GM12878 (cell line): ENCODE measurements around the gene TMEM14A. TPM values are rescaled to one million over a fixed set of nuclear protein-coding genes. Genes with fewer than 3 reads are reported as not detected.

Experiments used
- ATAC-seq: fragments of 200-7000 bp; cut with Tn5 transposase; 3 replicates; pipeline ENCODE4 v1.9.1; 2020; ENCODE audit warnings: mild to moderate bottlenecking, moderate library complexity
- BruUV-seq: library from RNA; stranded (reverse); fragments of 400-500 nt; replicated peaks from 2 replicates; lab custom pipeline; 2021; lab: Mats Ljungman, UMichigan
- CTCF ChIA-PET: fragments of 300-600 bp; sonication (Branson Sonifier 250); formaldehyde crosslinking; extraction: SDS; loops from one replicate; lab custom pipeline; 2021; ENCODE audit warnings: inconsistent platforms; lab: Yijun Ruan, JAX
- POLR2A ChIA-PET: fragments of 350-600 bp; formaldehyde crosslinking; extraction: SDS; loops from one replicate; lab custom pipeline; 2021; ENCODE audit warnings: inconsistent platforms; lab: Charles Lee
- RAD21 ChIA-PET: fragments of 300-600 bp; sonication (Branson Sonifier 250); formaldehyde crosslinking; loops from one replicate; lab custom pipeline; 2023; ENCODE audit warnings: antibody characterized with exemption; ENCODE audit not compliant: unreplicated experiment; lab: Charles Lee
- SMC1A ChIA-PET: fragments of 300-600 bp; sonication (Branson Sonifier 250); formaldehyde crosslinking; loops from one replicate; lab custom pipeline; 2023; ENCODE audit not compliant: unreplicated experiment, uncharacterized antibody; lab: Charles Lee
- DNase-seq: peaks from one replicate; pipeline ENCODE4 v3.0.0-alpha.2; 2011; ENCODE audit warnings: low read depth, low spot score
- FAIRE-seq: peaks from 3 replicates; lab custom pipeline; 2011; peaks lifted over from hg19 to GRCh38; lab: Jason Lieb, UNC
- H2AFZ ChIP-seq: 2 replicates; pipeline ENCODE4 v1.6.0; 2011; ENCODE audit warnings: low read depth, low read length, control low read depth; ENCODE audit not compliant: control insufficient read depth
- H3K27ac ChIP-seq: 2 replicates; pipeline ENCODE4 v1.5.1; 2011; ENCODE audit warnings: control low read depth; ENCODE audit not compliant: control insufficient read depth, insufficient read depth
- H3K27me3 ChIP-seq, 2 experiments: replicated peaks in 1 of 2; 2 replicates each; pipeline versions ENCODE4 v1.6.0 to v1.6.1; 2011; ENCODE audit warnings: low read length in 1 of 2; ENCODE audit not compliant: control insufficient read depth in 2 of 2, insufficient read depth in 2 of 2
- H3K36me3 ChIP-seq, 2 experiments: 2 replicates each; pipeline ENCODE4 v1.5.1; 2011; ENCODE audit warnings: low read length in 1 of 2; ENCODE audit not compliant: control insufficient read depth in 2 of 2, insufficient read depth in 2 of 2
- H3K4me1 ChIP-seq: 2 replicates; pipeline ENCODE4 v1.6.1; 2011; ENCODE audit warnings: mild to moderate bottlenecking, low read length, moderate library complexity, mixed read lengths; ENCODE audit not compliant: control insufficient read depth, insufficient read depth
- H3K4me2 ChIP-seq: 2 replicates; pipeline ENCODE4 v1.6.0; 2011; ENCODE audit warnings: control low read depth; ENCODE audit not compliant: control insufficient read depth, insufficient read depth
- H3K4me3 ChIP-seq: fragments of 200-600 bp; sonication (generic); 2 replicates; pipeline ENCODE4 v1.5.1; 2016
- H3K79me2 ChIP-seq: 2 replicates; pipeline ENCODE4 v1.6.0; 2011; ENCODE audit warnings: low read length; ENCODE audit not compliant: control insufficient read depth, insufficient read depth
- H3K9ac ChIP-seq: 2 replicates; pipeline ENCODE4 v1.8.0; 2011; ENCODE audit warnings: low read length, control low read depth, mixed read lengths; ENCODE audit not compliant: control insufficient read depth, insufficient read depth
- H3K9me3 ChIP-seq: replicated peaks from 3 replicates; pipeline ENCODE4 v1.5.1; 2011; ENCODE audit warnings: mild to moderate bottlenecking, low read length; ENCODE audit not compliant: control insufficient read depth, insufficient read depth
- H4K20me1 ChIP-seq: 2 replicates; pipeline ENCODE4 v1.6.0; 2011; ENCODE audit not compliant: control insufficient read depth, insufficient read depth
- BCL11A ChIP-seq: IDR thresholded peaks from 2 replicates; pipeline ENCODE4 v1.6.1; 2011; ENCODE audit warnings: low read depth, low read length
- CHD4 ChIP-seq: fragments of 200-600 bp; sonication (generic); IDR thresholded peaks from 2 replicates; pipeline ENCODE4 v1.6.1; 2016; ENCODE audit warnings: mild to moderate bottlenecking
- DPF2 ChIP-seq: fragments of 450-650 bp; IDR thresholded peaks from 2 replicates; pipeline ENCODE4 v1.6.1; 2017; ENCODE audit warnings: mild to moderate bottlenecking
- ESRRA ChIP-seq: IDR thresholded peaks from 2 replicates; pipeline ENCODE4 v1.6.1; 2012; ENCODE audit warnings: mild to moderate bottlenecking, low read length, improper control_type of control experiment
- IKZF1 ChIP-seq: fragments of 450-650 bp; conservative IDR thresholded peaks from 2 replicates; pipeline ENCODE4 v1.6.1; 2017; ENCODE audit warnings: antibody characterized with exemption, mild to moderate bottlenecking
- JUND ChIP-seq: IDR thresholded peaks from 2 replicates; pipeline ENCODE4 v1.6.1; 2012; ENCODE audit warnings: low read depth, mild to moderate bottlenecking, low read length, improper control_type of control experiment, moderate library complexity
- MEF2A ChIP-seq: IDR thresholded peaks from 2 replicates; pipeline ENCODE4 v1.6.1; 2011; ENCODE audit warnings: low read depth, mild to moderate bottlenecking, low read length, moderate library complexity; ENCODE audit not compliant: insufficient read depth
- MTA3 ChIP-seq: IDR thresholded peaks from 2 replicates; pipeline ENCODE4 v1.6.1; 2012; ENCODE audit warnings: low read length, inconsistent platforms, borderline replicate concordance
- NR2C2 ChIP-seq: IDR thresholded peaks from 2 replicates; pipeline ENCODE4 v1.6.1; 2011; ENCODE audit warnings: borderline replicate concordance, low read depth; ENCODE audit not compliant: control insufficient read depth, insufficient read length
- PAX8 ChIP-seq: fragments of 450-650 bp; IDR thresholded peaks from 2 replicates; pipeline ENCODE4 v1.6.1; 2017; ENCODE audit warnings: mild to moderate bottlenecking, moderate library complexity
- RCOR1 ChIP-seq: conservative IDR thresholded peaks from 2 replicates; pipeline ENCODE4 v1.6.1; 2012; ENCODE audit warnings: low read depth, low read length, improper control_type of control experiment
- SIN3A ChIP-seq: IDR thresholded peaks from 2 replicates; pipeline ENCODE4 v1.6.1; 2012; ENCODE audit warnings: low read depth, low read length, improper control_type of control experiment
- SMAD5 ChIP-seq: IDR thresholded peaks from 2 replicates; pipeline ENCODE4 v1.6.1; 2016; ENCODE audit warnings: antibody characterized with exemption, low read depth
- STAT1 ChIP-seq: fragments of 450-650 bp; conservative IDR thresholded peaks from 2 replicates; pipeline ENCODE4 v1.6.1; 2014; ENCODE audit warnings: antibody characterized with exemption, mild to moderate bottlenecking
- SUPT20H ChIP-seq: IDR thresholded peaks from 2 replicates; pipeline ENCODE4 v1.6.1; 2011; ENCODE audit warnings: low read depth, mild to moderate bottlenecking, low read length, moderate library complexity, borderline replicate concordance; ENCODE audit not compliant: control insufficient read depth
- ZNF207 ChIP-seq: fragments of 450-650 bp; IDR thresholded peaks from 2 replicates; pipeline ENCODE4 v1.6.1; 2014; ENCODE audit warnings: antibody characterized with exemption, mild to moderate bottlenecking, borderline replicate concordance
- ZNF274 ChIP-seq: IDR thresholded peaks from one replicate; pipeline ENCODE4 v1.8.0; 2011; ENCODE audit not compliant: insufficient read length, insufficient read depth
- WGBS: methylation state at CpG from one replicate; pipeline ENCODE4 v1.1.6; 2016; ENCODE audit warnings: low lambda C conversion rate; ENCODE audit not compliant: insufficient replicate concordance, insufficient coverage; ENCODE audit errors: missing lambda C conversion rate; 5-methylcytosine and 5-hydroxymethylcytosine counted together
- in situ Hi-C: fragments of 300-500 bp; cut with MboI; formaldehyde crosslinking; loops from 9 replicates; pipeline ENCODE4 v1.14.3; 2018; ENCODE audit warnings: mixed read lengths
- intact Hi-C: fragments of 100-400 bp; cut with micrococcal nuclease; formaldehyde crosslinking; loops from one replicate; pipeline ENCODE4 v1.14.2; 2022; ENCODE audit not compliant: unreplicated experiment
- polyA plus RNA-seq, 11 experiments: library from polyadenylated mRNA; depleted of rRNA in 4 of 11; unstranded in 6 of 11; stranded (reverse) in 5 of 11; fragments of >200 nt; fragmentation: Nextera tagmentation in 4 of 11; fragmentation: Illumina TruSeq in 1 of 11; extraction: Ambion mirVana in 4 of 11; extraction: Trizol in 1 of 11; gene quantifications; 1 replicate in 1 of 11; 2 replicates in 10 of 11; pipeline versions ENCODE4 v1.2.1 to v1.2.3, GENCODE V29; 2011 to 2016; ENCODE audit warnings: inconsistent platforms in 2 of 11, missing spikeins in 2 of 11, low read depth in 1 of 11
- total RNA-seq, 4 experiments: library from RNA; depleted of rRNA in 3 of 4; stranded (reverse); fragments of >200 nt in 3 of 4; fragmentation: Illumina TruSeq in 1 of 4; extraction: Trizol in 1 of 4; gene quantifications; 2 replicates each; pipeline versions ENCODE4 v1.2.1 to v1.2.3, GENCODE V29; 2013 to 2021
- TF ChIP-seq, protein P1 (sequence below): IDR thresholded peaks from 2 replicates; pipeline ENCODE4 v1.6.1; 2011; ENCODE audit warnings: borderline replicate concordance, low read depth, mild to moderate bottlenecking, moderate library complexity, mixed read lengths, low read length; ENCODE audit not compliant: insufficient read depth; ENCODE audit errors: extremely low read length
- TF ChIP-seq, protein P2 (sequence below): fragments of 450-650 bp; formaldehyde crosslinking; IDR thresholded peaks from 2 replicates; pipeline ENCODE4 v1.5.0; 2022; ENCODE audit warnings: mild to moderate bottlenecking, missing genetic modification characterization
- TF ChIP-seq, protein P3 (sequence below): fragments of 450-650 bp; IDR thresholded peaks from 2 replicates; pipeline ENCODE4 v1.6.1; 2014; ENCODE audit warnings: mild to moderate bottlenecking

Gene TMEM14A
- total and polyA plus RNA-seq, 10 of the 15 experiments (the other 5 are each of a cell fraction or from before 2014, with no cell fraction given) = 15.6 to 143 (median 33.1) TPM

DNA sequence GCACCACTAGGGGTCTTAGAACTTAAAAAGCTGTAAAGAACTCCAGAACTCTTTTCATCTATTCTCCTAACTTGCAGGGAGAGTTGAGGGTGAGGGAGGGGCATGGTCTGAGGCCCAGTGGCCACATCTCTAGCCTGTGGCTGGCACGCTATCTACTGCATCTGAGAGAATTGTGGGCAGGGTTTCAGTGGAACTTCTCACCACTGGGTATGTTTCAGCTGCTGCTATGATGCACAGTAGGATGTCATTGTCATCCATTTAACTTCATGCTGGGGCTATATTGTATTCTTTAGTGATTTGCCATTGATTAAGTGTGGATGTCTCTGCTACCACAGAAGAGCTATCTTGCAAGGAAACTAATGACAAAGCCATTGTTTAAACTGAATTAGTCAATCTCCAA, 4.5 kb downstream of the TMEM14A start:
- no peak overlapping the region for H2AFZ ChIP-seq
- H3K36me3 ChIP-seq = peaks cover 0 to 2% of the 10 kb centered on the region in 2 experiments; a peak in 1 of 4 replicates
- H4K20me1 ChIP-seq = no peaks in the 10 kb centered on the region
- intact Hi-C loops = no loop called here
- BruUV-seq = no TSS peak
- in situ Hi-C loops = no loop called here
- no peaks in the 10 kb centered on the region for H3K27me3 ChIP-seq
- H3K79me2 ChIP-seq = no peaks in the 10 kb centered on the region
- no peak for ATAC-seq
- H3K27ac ChIP-seq = no peak overlapping the region
- 100% methylated on average over 1 of the region's 1 CpG for WGBS
- POLR2A ChIA-PET = interaction anchor here (0.7 kb wide), 1 partner anchor 193 kb away, joined by 5 read pairs; no protein-coding TSS in a partner anchor
- DNase-seq = no peak
- H3K4me1 ChIP-seq = peaks cover 4% of the 10 kb centered on the region; the same call in 1 of the 2 replicates
- H3K4me3 ChIP-seq = no peak overlapping the region
- no peak for FAIRE-seq
- no peaks in the 10 kb centered on the region; the same call in 2 of the 3 replicates for H3K9me3 ChIP-seq
- RAD21 ChIA-PET = no interaction called here
- H3K4me2 ChIP-seq = no peak overlapping the region
- CTCF ChIA-PET = interaction anchor here (1.2 to 2.7 kb wide), 4 partner anchors 10 to 182 kb away, joined by 3 to 17 read pairs (median 6); no protein-coding TSS in a partner anchor
- TF ChIP-seq SUPT20H (no peak), MEF2A (no peak), JUND (no peak), BCL11A (no peak), ZNF207 (no peak), DPF2 (no peak), ESRRA (no peak), SIN3A (no peak), STAT1 (no peak), PAX8 (no peak), IKZF1 (no peak), NR2C2 (no peak), RCOR1 (no peak), SMAD5 (no peak), CHD4 (no peak), ZNF274 (no peak), MTA3 (no peak)
- TF ChIP-seq, protein P1, sequence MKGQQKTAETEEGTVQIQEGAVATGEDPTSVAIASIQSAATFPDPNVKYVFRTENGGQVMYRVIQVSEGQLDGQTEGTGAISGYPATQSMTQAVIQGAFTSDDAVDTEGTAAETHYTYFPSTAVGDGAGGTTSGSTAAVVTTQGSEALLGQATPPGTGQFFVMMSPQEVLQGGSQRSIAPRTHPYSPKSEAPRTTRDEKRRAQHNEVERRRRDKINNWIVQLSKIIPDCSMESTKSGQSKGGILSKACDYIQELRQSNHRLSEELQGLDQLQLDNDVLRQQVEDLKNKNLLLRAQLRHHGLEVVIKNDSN = no peak
- TF ChIP-seq, protein P2, sequence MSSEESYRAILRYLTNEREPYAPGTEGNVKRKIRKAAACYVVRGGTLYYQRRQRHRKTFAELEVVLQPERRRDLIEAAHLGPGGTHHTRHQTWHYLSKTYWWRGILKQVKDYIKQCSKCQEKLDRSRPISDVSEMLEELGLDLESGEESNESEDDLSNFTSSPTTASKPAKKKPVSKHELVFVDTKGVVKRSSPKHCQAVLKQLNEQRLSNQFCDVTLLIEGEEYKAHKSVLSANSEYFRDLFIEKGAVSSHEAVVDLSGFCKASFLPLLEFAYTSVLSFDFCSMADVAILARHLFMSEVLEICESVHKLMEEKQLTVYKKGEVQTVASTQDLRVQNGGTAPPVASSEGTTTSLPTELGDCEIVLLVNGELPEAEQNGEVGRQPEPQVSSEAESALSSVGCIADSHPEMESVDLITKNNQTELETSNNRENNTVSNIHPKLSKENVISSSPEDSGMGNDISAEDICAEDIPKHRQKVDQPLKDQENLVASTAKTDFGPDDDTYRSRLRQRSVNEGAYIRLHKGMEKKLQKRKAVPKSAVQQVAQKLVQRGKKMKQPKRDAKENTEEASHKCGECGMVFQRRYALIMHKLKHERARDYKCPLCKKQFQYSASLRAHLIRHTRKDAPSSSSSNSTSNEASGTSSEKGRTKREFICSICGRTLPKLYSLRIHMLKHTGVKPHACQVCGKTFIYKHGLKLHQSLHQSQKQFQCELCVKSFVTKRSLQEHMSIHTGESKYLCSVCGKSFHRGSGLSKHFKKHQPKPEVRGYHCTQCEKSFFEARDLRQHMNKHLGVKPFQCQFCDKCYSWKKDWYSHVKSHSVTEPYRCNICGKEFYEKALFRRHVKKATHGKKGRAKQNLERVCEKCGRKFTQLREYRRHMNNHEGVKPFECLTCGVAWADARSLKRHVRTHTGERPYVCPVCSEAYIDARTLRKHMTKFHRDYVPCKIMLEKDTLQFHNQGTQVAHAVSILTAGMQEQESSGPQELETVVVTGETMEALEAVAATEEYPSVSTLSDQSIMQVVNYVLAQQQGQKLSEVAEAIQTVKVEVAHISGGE (CRISPR knock-in tag) = no peak
- TF ChIP-seq, protein P3, sequence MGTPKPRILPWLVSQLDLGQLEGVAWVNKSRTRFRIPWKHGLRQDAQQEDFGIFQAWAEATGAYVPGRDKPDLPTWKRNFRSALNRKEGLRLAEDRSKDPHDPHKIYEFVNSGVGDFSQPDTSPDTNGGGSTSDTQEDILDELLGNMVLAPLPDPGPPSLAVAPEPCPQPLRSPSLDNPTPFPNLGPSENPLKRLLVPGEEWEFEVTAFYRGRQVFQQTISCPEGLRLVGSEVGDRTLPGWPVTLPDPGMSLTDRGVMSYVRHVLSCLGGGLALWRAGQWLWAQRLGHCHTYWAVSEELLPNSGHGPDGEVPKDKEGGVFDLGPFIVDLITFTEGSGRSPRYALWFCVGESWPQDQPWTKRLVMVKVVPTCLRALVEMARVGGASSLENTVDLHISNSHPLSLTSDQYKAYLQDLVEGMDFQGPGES = no peak
- SMC1A ChIA-PET = interaction anchor here (0.8 to 2.3 kb wide), 3 partner anchors 21 to 252 kb away, joined by 3 to 8 read pairs (median 3); no protein-coding TSS in a partner anchor
- H3K9ac ChIP-seq = no peak overlapping the region
